SKM-1 treated with dmso at 0.1 percent for 144 hours (cell line): Measurements from ENCODE around the gene HK1.
A peak's percentile ranks its signal among the peaks of the same experiment; 100 is the strongest.
"Not testable (repeated sequence)": the region's sequence is repeated elsewhere in the genome, so short reads cannot be mapped to it uniquely, and the experiment has no call there.

ENCODE experiments used
- DNase-seq: peaks from one replicate; lab custom pipeline; 2025; ENCODE audit not compliant: unreplicated experiment; lab: John Stamatoyannopoulos, UW

The HK1 gene

GRCh38 chr10:69327463-69328379 is 49.4 kb downstream of the HK1 start:
- peak; percentile 76 for DNase-seq

- no peak for DNase-seq
These were observed 50.1 kb downstream of the HK1 start for GRCh38 chr10:69328380-69328735.

- DNase-seq = not testable (repeated sequence)
These were observed 50.6 kb downstream of the HK1 start for GRCh38 chr10:69328888-69329287.

- DNase-seq = no peak
These were observed 51.5 kb downstream of the HK1 start for GRCh38 chr10:69329721-69330178.

- DNase-seq = no peak
These were observed 52.9 kb downstream of the HK1 start for GRCh38 chr10:69331161-69331560.

GRCh38 chr10:69332278-69333010 is 54.1 kb downstream of the HK1 start:
- no peak for DNase-seq

- no peak for DNase-seq
These were observed 54.9 kb downstream of the HK1 start for GRCh38 chr10:69333205-69333604.

- not testable (repeated sequence) for DNase-seq
These were observed 55.6 kb downstream of the HK1 start for GRCh38 chr10:69333865-69334301.

GRCh38 chr10:69334302-69335062 is 56.2 kb downstream of the HK1 start:
- no peak for DNase-seq

- DNase-seq = peak; percentile 76
These were observed 56.8 kb downstream of the HK1 start for GRCh38 chr10:69335063-69335587.

- no peak for DNase-seq
These were observed 57.3 kb downstream of the HK1 start for GRCh38 chr10:69335613-69336012.

GRCh38 chr10:69336952-69337295 is 58.6 kb downstream of the HK1 start:
- DNase-seq = no peak

GRCh38 chr10:69337296-69338132 is 59.2 kb downstream of the HK1 start:
- peak; percentile 96 for DNase-seq

GRCh38 chr10:69338133-69338456 is 59.8 kb downstream of the HK1 start:
- DNase-seq = no peak

- no peak for DNase-seq
These were observed 60.5 kb downstream of the HK1 start for GRCh38 chr10:69338547-69339450.

GRCh38 chr10:69340695-69341094 is 62.4 kb downstream of the HK1 start:
- DNase-seq = no peak

GRCh38 chr10:69343905-69344304 is 65.6 kb downstream of the HK1 start:
- DNase-seq = no peak

- DNase-seq = no peak
These were observed 66.4 kb downstream of the HK1 start for GRCh38 chr10:69344591-69345252.

GRCh38 chr10:69345402-69345801 is 67.1 kb downstream of the HK1 start:
- no peak for DNase-seq
